Psoas muscle (tissue), 8 donors: ENCODE data around the gene WNT3A. TPM values are rescaled to one million over a fixed set of nuclear protein-coding genes. Genes with fewer than 3 reads are reported as not detected.

Experiments used
- ATAC-seq, 4 donors: fragments of 200-7000 bp; cut with Tn5 transposase; one replicate each; pipeline ENCODE4 v1.9.1; 2020; ENCODE audit warnings: moderate library complexity in 3 of 4, mild to moderate bottlenecking in 2 of 4
- DNase-seq, 2 donors: peaks; one replicate each; pipeline ENCODE4 v3.0.0-alpha.2; 2020
- H3K27ac ChIP-seq: fragments of 200-600 bp; one replicate; pipeline ENCODE4 v1.8.0; 2022
- H3K27me3 ChIP-seq, 3 donors: fragments of 200-600 bp in 1 of 3; one replicate each; pipeline versions ENCODE4 v1.6.1 to v1.8.0; 2013 to 2022; ENCODE audit warnings: low read length in 2 of 3, mild to moderate bottlenecking in 2 of 3, moderate library complexity in 1 of 3; ENCODE audit not compliant: insufficient read depth in 3 of 3
- H3K36me3 ChIP-seq, 2 donors: fragments of 200-600 bp in 1 of 2; one replicate each; pipeline versions ENCODE4 v1.6.1 to v1.8.0; 2013 to 2022; ENCODE audit warnings: low read depth in 1 of 2, mild to moderate bottlenecking in 1 of 2, moderate library complexity in 1 of 2; ENCODE audit not compliant: insufficient read depth in 1 of 2
- H3K4me1 ChIP-seq: fragments of 200-600 bp; one replicate; pipeline ENCODE4 v1.8.0; 2022
- H3K4me3 ChIP-seq: fragments of 200-600 bp; one replicate; pipeline ENCODE4 v1.8.0; 2022; ENCODE audit warnings: mild to moderate bottlenecking
- H3K9me3 ChIP-seq: fragments of 200-600 bp; one replicate; pipeline ENCODE4 v1.8.0; 2022
- WGBS, 3 donors: extraction: QIAGEN DNeasy Blood & Tissue Kit; methylation state at CpG; one replicate each; pipeline versions ENCODE4 v1.1.6 to v1.1.7; 2013; 5-methylcytosine and 5-hydroxymethylcytosine counted together
- intact Hi-C, 2 donors: fragments of 100-400 bp; cut with DNase I; formaldehyde crosslinking; loops; one replicate each; pipeline versions ENCODE4 v1.11.0 to v1.14.2; 2022
- polyA plus RNA-seq, 3 donors: library from polyadenylated mRNA; stranded (reverse); fragments of 200-250 nt; gene quantifications; one replicate each; pipeline ENCODE4 v1.2.3, GENCODE V29; 2013
- total RNA-seq, 4 donors: library from RNA; stranded (reverse); fragmentation: NEBNext Ultra II Directional in 2 of 4; extraction: Animal tissue kit (Norgen Biotek cat#: 25700) in 2 of 4; gene quantifications; one replicate each; pipeline versions ENCODE4 v1.2.1 to v1.2.4, GENCODE V29; 2021 to 2023
- TF ChIP-seq, protein P1 (sequence below): fragments of 200-600 bp; IDR thresholded peaks from one replicate; pipeline ENCODE4 v1.8.0; 2022; ENCODE audit warnings: antibody characterized with exemption
- donor health status: healthy with polysubstance abuse.
- donor health status: DM: no; HTN: no; CAD: no; lungs with moderate emphysema.
- donor health status: Bipolar disorder and iron deficiency.
- donor health status: healthy.
- donor health status: DM: yes; HTN: yes; CAD: no.
- donor health status: DM: no; HTN: no; CAD: no.
- donor health status: DM: no; HTN: no; CAD: no.
- donor health status: DM: yes; HTN: yes; CAD: no.

The WNT3A gene
- total and polyA plus RNA-seq, 7 donors = not detected

DNA sequence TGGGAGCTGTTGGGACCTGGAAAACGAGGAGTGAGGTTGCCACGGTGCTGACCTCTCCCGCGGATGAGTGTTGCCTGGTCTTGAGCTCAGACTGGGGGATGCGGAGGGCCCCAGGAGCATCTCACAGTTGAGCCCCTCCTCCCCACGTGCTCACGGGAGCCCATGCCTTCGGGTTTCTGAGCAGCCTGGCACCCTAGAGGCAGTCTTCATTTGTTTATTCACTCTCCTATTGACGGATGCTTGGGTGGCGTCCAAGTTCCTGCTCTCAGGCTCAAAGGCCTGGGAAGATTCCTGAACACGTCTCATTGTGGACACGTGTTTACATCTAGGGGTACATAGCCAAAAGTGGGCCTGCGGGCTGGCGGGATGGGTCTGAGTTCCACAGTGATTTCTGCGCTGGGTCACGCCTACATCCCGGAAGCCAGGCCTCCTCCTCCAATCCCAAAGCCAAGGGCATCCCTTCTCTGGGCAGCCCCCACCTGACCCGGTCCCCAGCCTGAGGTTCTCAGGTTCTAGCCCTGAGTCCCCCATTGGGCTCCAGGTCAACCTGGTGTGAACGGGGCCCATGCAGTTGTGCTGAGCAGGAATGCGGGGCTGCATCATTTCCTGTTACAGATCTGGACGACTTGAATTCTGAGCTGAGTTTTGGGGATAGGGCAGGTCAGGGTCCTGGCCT, 14.7 kb downstream of the WNT3A start:
- Histone ChIP-seq H3K4me3 (no peak overlapping the region), H3K27me3 (peaks cover 0 to 6% (median 0%) of the 10 kb centered on the region in 3 donors), H3K4me1 (no peaks in the 10 kb centered on the region), H3K9me3 (no peaks in the 10 kb centered on the region), H3K36me3 (no peaks in the 10 kb centered on the region), H3K27ac (no peak overlapping the region)
- DNase-seq (peak in 1 of 2 donors; percentile 36), ATAC-seq (no peak)
- 57 to 62% (median 62%) methylated on average over 21 of the region's 21 CpGs for WGBS, 3 donors
- TF ChIP-seq, protein P1, sequence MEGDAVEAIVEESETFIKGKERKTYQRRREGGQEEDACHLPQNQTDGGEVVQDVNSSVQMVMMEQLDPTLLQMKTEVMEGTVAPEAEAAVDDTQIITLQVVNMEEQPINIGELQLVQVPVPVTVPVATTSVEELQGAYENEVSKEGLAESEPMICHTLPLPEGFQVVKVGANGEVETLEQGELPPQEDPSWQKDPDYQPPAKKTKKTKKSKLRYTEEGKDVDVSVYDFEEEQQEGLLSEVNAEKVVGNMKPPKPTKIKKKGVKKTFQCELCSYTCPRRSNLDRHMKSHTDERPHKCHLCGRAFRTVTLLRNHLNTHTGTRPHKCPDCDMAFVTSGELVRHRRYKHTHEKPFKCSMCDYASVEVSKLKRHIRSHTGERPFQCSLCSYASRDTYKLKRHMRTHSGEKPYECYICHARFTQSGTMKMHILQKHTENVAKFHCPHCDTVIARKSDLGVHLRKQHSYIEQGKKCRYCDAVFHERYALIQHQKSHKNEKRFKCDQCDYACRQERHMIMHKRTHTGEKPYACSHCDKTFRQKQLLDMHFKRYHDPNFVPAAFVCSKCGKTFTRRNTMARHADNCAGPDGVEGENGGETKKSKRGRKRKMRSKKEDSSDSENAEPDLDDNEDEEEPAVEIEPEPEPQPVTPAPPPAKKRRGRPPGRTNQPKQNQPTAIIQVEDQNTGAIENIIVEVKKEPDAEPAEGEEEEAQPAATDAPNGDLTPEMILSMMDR = no peak
- intact Hi-C loops = no loop called here

DNA sequence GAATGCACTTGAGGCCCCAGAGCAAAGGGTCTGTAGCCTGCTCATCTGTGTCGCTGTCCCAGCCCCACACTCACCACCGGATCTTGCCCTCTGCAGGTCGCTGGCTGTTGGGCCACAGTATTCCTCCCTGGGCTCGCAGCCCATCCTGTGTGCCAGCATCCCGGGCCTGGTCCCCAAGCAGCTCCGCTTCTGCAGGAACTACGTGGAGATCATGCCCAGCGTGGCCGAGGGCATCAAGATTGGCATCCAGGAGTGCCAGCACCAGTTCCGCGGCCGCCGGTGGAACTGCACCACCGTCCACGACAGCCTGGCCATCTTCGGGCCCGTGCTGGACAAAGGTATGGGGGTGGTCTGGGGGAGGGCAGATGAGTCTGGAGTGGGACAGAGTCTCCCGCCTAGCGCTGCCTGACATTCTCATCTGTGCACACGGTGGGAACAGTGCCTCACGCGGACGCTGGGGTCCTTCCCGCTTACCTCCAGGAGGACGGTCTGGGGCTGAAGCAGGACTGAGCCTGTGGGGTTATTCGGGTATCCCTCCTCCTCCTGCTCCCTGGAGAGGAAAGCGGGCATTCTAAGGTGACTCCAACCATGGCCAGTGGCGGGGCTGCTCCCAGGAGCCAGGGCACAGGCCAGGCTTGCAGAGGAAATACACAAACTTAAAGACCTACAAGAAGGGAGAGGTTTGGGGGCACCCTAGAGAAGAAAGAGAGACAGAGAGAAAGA, 15.9 kb downstream of the WNT3A start:
- H3K4me3 ChIP-seq = no peak overlapping the region
- peak in 1 of 2 donors; percentile 36 for DNase-seq
- no peaks in the 10 kb centered on the region for H3K9me3 ChIP-seq
- WGBS, 3 donors = 81 to 89% (median 83%) methylated on average over 28 of the region's 28 CpGs
- ATAC-seq = no peak
- H3K36me3 ChIP-seq = no peaks in the 10 kb centered on the region
- intact Hi-C loops = no loop called here
- H3K4me1 ChIP-seq = no peaks in the 10 kb centered on the region
- H3K27me3 ChIP-seq = peaks cover 0 to 6% (median 0%) of the 10 kb centered on the region in 3 donors
- TF ChIP-seq, protein P1 = no peak
- no peak overlapping the region for H3K27ac ChIP-seq

DNA sequence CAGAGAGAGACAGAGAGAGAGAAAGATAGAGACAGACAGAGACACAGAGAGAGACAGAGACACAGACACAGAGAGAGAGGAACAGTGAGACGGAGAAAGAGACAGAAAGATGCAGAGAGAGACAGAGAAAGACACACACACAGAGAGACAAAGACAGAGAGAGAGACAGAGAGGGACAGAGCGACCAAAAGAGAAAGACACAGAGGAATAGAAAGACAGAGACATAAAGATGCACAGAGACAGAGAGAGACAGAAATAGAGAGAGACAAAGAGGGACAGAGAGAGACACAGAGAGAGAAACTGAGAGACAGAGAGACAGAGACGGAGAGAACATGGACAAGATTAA, 16.5 kb downstream of the WNT3A start:
- Histone ChIP-seq H3K4me3 (no peak overlapping the region), H3K9me3 (no peaks in the 10 kb centered on the region), H3K36me3 (no peaks in the 10 kb centered on the region), H3K4me1 (no peaks in the 10 kb centered on the region), H3K27me3 (peaks cover 0 to 6% (median 0%) of the 10 kb centered on the region in 3 donors), H3K27ac (no peak overlapping the region)
- TF ChIP-seq, protein P1 = no peak
- ATAC-seq = no peak
- no peak for DNase-seq
- intact Hi-C loops = no loop called here
- WGBS, 3 donors = 79 to 85% (median 85%) methylated on average over 3 of the region's 3 CpGs

DNA sequence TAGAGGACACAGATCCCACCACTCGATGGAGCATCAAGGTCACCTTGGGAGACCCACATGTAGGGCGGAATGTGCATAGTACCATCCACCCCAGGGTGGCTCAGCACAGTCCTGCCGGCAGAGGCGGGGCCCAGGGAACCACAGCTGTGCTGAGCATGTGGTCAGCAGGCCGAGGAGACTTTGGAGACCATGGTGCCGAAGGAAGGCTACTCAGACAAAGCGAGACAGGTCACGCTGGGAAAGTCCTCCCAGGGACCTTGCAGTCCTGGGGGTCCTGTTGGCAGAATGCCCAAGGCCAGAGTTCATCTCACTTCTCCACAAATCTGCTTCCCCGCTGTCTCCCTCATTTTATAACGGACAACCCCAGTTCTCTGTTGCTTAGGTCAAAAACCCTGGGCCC, 22.5 kb downstream of the WNT3A start:
- DNase-seq (peak in 1 of 2 donors; percentile 20), ATAC-seq (no peak)
- Histone ChIP-seq H3K27me3 (peaks cover 0 to 13% (median 0%) of the 10 kb centered on the region in 3 donors), H3K36me3 (no peaks in the 10 kb centered on the region), H3K4me3 (no peak overlapping the region), H3K27ac (no peak overlapping the region), H3K9me3 (peaks cover 5% of the 10 kb centered on the region), H3K4me1 (no peaks in the 10 kb centered on the region)
- 78 to 83% (median 80%) methylated on average over 10 of the region's 10 CpGs for WGBS, 3 donors
- intact Hi-C loops = no loop called here
- TF ChIP-seq, protein P1 = no peak
